Fibroblast of the aortic adventitia (primary cell): Measurements from ENCODE around the gene ANGPTL2. TPM values are rescaled to one million over a fixed set of nuclear protein-coding genes. Genes with fewer than 3 reads are reported as not detected.

Source experiments
- DNase-seq: peaks from one replicate; pipeline ENCODE4 v3.0.0-alpha.2; 2010; ENCODE audit warnings: low read depth
- H3K4me3 ChIP-seq: 2 replicates; pipeline ENCODE4 v1.5.1; 2011; ENCODE audit warnings: low read depth, mild to moderate bottlenecking, control low read depth, low read length, moderate library complexity
- CTCF ChIP-seq: IDR thresholded peaks from 2 replicates; pipeline ENCODE4 v1.5.1; 2011; ENCODE audit warnings: mild to moderate bottlenecking, low read length, control low read depth, inconsistent platforms; ENCODE audit not compliant: insufficient read depth
- total RNA-seq: library from RNA; depleted of rRNA; stranded (reverse); fragments of >200 nt; gene quantifications from 2 replicates; pipeline ENCODE4 v1.2.3, GENCODE V29; 2012; ENCODE audit warnings: low replicate concordance

ANGPTL2 gene
- total RNA-seq, 1 donor = 41.0 TPM

DNA sequence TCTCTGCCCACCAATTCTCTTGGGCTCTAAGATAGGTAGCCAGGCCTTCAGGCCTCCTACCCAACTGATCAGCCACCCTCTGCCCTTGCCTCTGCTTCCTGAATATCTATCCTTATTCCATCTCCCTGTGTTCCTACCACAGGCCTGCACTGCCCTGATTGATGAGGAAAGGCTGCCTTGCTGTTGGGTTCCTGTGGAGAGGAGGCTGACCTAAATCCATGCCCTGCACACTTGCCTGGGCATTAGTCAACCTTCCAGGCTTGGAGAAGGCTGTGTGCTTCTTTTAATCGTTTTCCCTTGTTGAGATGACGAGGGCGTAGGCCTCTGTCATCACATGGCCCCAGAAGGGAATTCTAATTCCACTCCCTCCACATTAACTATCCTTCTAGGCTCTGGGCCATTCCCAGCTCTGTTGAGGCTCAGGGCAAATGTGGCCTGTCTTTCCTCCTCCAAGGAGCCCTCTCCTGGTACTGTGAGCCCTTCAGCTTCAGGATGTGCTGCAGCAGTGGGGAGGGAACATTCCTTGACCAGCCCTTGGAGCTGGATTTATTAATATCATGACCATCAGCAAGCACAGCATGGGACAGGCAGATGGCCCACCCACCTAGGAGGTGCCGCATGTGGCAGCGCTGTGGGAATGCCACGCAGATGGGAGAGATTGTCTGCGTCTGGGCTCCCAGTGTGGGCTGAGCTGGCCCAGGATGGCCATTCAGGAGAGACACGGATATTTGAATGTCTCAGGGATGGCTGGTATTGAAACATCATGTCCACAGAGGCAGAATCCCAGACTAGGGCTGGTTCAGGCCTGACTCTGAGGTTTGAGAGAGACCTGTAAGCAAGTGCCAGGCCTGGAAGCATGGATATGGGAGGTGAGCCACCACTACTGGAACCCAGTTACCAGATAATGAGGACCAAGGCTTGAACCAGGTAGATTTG lies 40.9 kb downstream of the ANGPTL2 start:
- no peak for DNase-seq
- no peak for TF ChIP-seq CTCF
- no peak overlapping the region for H3K4me3 ChIP-seq

DNA sequence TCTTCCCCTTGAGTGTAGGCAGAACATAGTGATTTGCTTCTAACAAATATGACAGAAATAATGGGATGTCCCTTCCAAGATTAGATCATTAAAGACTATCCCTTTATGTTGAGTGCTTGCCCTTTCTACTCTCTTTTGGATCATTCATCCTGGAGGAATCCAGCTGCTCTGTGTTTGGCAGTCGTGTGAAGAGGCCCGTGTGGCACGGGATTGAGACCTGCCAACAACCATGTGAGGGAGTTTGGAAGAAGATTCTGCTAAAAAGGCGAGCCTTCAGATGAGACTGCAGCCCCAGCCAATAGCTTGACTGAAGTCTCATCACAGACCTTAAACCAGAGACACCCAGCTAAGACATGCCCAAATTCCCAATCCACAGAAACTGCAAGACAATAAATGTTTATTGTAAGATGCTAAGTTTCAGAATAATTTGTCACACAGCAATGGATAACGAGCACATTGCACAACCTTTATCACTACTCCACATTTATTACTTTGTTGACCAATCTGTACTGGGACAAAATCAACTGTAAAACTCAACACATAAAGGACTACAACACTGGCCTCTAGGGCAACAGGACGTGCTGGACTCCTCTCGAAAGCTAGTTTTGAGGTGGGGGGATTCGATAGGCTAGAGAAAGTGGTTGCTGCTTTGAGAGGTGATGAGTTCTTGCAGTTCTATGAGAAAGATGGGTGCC lies 42.8 kb downstream of the ANGPTL2 start:
- no peak for DNase-seq
- no peak overlapping the region for H3K4me3 ChIP-seq
- TF ChIP-seq CTCF = no peak

DNA sequence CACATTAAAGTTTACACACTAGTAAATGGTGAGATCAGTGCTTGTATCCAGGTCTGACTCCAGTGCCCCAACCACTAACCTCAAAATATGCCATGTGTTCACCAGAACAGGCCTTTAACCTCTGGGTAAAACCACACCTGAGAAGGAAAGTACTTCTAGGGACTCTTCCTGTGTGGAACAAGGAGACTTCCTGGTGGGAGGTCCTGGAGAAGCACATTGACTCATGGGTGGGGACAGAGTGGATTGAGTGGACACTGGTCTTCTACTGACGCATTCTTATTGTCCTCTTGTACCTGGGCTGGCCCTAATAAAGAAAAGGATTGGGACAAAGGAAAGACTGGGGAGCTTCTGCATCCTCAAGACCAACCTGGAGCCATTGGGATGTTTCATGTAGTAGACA lies 43.4 kb downstream of the ANGPTL2 start:
- H3K4me3 ChIP-seq = no peak overlapping the region
- no peak for DNase-seq
- no peak for TF ChIP-seq CTCF

GRCh38 chr9:127078336-127078735 lies 44.1 kb downstream of the ANGPTL2 start:
- H3K4me3 ChIP-seq = no peak overlapping the region
- DNase-seq = no peak
- TF ChIP-seq CTCF = no peak

- H3K4me3 ChIP-seq = no peak overlapping the region
- no peak for DNase-seq
- TF ChIP-seq CTCF = no peak
These were observed 44.8 kb downstream of the ANGPTL2 start for GRCh38 chr9:127077644-127077946.

DNA sequence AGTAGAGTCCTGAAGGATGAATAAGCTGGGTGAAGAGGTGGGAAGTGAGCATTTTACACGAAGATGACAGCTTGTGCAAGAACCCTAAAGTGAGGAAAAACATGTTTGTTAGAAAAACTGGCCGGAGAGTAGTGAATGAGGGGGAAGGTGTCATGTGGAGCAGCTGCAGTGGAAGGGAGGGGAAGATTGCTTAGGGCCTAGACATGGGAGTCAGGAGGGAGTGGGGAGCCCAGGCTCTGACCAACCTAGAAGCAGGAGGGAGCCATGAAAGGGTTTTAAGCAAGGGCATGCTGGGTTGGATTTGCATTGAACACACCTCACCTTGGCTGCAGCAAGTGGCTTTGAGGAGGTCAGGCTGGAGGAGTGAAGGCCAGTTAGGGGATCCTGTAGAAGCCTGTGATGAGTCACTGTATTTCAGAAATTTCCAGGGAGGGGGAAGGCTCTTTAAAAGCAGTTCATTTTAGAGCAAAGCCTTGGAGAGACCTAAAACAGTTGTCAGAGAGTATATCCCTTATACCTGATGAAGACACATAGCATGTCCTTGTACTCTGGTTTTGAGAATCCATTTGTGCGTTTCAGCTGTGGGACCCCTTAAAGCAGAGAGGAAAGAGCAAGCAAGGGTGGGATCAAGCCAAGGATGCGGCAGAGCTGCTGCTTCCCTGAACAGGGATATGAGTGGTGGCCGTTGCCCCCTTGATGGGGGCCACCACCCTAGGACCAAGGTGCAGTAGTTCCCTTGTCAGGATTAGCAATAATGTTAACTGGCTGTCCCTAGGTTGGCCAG lies 45.4 kb downstream of the ANGPTL2 start:
- no peak for DNase-seq
- H3K4me3 ChIP-seq = no peak overlapping the region
- no peak for TF ChIP-seq CTCF
